ENCODE results near the gene TRIAP1. TPM values are rescaled to one million over a fixed set of nuclear protein-coding genes. Genes with fewer than 3 reads are reported as not detected.
"Not testable (repeated sequence)": the region's sequence is repeated elsewhere in the genome, so short reads cannot be mapped to it uniquely, and the experiment has no call there.

Gene TRIAP1
- polyA plus RNA-seq, 4 donors, result 28.0 to 48.6 (median 41.9) TPM

DNA sequence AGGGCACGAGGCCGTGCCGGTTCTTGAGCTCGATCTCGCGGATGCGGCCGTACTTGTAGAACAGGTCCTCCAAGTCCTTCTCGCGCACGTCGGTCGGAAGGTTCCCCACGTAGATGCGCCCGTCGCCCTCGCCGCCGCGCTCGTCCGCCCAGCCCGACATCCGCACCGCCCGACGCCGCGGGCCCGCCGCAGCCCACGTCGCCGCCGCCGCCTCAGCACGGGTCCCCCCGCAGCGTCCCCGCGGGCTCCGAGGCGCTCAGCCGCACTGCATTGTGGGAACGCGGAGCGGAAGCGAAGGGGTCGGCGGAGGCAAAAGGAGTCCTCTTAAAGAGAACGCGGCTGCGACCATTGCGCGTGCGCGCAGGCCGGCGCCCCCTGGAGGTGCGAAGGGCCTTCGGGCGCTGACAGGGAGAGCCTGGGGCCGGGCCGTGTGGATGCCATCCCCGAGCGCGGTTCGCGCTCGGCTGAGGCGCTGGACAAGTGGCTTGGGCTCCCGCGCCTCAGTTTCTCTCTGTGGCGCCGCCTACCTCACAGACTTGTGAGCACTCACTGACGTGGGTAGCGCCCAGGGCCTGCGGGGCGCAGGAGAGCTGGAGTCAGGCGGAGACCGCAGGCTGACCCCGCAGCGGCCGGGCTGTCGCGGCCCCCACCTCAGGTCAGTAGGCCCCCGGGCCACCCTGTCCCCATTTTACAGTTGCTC is 23.4 kb upstream of the TRIAP1 start, which contains the start of gene SRSF9:
Gene SRSF9 (minus strand): TSS at position 299 of the 700 bp plus-strand sequence. CDS start 139 bp downstream, at position 160.
- peak; percentile 90 to 93 (median 92) for DNase-seq (ENCODE audit: low read depth in 4 of 4, low spot score in 3 of 4)

GRCh38 chr12:120468821-120469449 is 22.8 kb upstream of the TRIAP1 start:
- DNase-seq (ENCODE audit: low read depth in 4 of 4, low spot score in 3 of 4), result no peak

DNA sequence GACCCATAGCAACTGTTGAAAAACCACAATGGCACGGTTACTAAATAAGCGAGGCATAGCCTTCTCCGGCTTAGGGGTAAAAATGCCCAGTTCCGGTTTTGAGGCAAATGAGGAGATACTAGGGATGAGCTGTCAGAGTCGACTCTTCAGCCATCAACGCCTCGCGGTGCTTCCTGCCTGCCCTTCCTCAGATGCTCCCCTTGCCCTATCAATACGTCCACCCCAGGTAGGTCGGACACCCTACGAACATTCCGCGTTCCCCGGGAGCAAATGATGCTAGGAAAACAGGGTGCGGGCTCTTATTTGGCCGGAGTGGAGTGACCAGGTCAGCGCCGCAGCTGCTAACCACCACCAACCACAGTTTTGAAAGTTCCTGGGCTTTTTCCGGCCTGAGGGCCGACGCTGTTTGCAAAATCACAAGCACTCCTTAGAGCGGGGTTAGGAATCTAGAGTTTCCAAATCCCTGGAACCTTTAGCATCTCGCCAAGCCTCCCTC is 22.2 kb upstream of the TRIAP1 start:
- DNase-seq (ENCODE audit: low read depth in 4 of 4, low spot score in 3 of 4), result no peak

GRCh38 chr12:120467439-120467838 is 21.3 kb upstream of the TRIAP1 start:
- DNase-seq (ENCODE audit: low read depth in 4 of 4, low spot score in 3 of 4), result no peak

DNA sequence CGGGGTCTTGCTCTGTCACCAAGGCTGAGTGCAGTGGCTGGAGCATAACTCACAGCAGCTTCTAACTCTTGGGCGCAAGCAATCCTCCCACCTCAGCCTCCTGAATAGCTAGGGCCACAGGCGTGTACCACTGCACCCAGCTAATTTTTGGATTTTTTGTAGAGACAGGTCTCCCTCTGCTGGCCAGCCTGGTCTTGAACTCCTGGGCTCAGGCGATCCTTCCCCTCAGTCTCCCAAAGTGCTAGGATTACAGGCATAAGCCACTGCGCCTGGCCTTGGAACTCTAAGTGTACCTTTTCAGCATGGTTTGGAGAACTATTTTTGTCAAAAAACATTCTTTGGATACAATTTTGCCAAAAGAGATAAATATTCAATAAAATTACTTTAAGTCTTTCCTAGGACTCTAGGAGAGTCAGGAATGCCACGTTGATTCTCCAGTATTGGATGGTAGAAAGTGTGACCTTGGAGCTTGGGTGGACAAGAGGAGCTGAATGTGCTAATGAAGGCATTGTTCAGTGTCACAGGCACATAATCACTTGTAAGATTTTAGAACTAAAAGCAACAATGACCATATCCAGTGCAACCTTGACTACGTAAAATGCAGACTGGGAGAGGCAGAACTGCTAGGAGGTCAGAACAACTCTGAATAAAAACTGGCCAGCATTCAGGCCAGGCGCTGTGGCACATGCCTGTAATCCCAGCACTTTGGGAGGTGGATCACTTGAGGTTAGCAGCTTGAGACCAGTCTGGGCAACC is 20.6 kb upstream of the TRIAP1 start:
- no peak for DNase-seq (ENCODE audit: low read depth in 4 of 4, low spot score in 3 of 4)

DNA sequence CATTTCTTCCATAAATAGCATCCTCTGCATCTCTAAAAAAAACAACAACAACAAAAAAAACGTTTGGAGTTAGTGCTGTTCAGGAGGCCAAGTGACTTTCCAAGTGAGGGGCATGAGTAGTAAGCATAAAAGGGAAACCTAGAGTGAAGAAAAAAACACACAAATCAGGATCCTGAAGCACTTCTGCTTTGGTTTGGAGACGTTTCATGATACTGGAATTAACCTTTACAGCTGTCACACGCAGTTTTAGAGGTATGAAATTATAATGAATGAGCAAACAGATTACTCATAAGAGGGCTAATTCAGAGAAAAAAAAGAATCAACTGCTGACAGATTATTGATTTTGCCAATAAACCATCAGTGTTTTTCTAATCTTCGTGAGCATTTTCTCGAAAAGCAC is 19.6 kb upstream of the TRIAP1 start:
- DNase-seq (ENCODE audit: low read depth in 4 of 4, low spot score in 3 of 4), result no peak

- no peak for DNase-seq (ENCODE audit: low read depth in 4 of 4, low spot score in 3 of 4)
Measured at GRCh38 chr12:120463712-120464111, 17.5 kb upstream of the TRIAP1 start.

DNA sequence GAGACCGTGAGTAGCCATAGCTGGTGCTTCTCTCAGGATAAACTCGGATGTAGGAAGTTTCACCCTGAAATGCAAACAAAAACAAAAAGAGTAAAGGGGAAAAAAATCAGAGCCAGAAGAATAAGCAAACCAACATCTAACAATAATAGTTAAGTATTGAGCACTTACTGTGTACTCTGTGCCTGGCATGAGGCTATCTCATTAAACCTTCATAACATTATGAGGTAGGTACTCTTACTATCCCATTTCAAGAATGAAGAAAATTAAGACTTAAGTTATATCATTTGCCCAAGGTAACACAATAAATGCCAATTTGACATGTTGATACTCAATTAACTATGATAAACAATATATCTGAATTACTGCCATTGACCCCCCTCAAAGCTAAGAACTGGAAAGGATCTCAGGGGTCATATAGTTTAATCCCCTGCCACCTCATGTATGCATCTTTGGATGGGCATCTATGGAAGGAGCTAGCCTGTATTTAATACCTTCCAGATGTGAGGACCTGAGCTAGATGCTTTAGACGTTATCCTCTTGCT is 16.0 kb upstream of the TRIAP1 start:
- DNase-seq (ENCODE audit: low read depth in 4 of 4, low spot score in 3 of 4), result no peak

- no peak for DNase-seq (ENCODE audit: low read depth in 4 of 4, low spot score in 3 of 4)
Measured at GRCh38 chr12:120460157-120460556, 14.0 kb upstream of the TRIAP1 start.

DNA sequence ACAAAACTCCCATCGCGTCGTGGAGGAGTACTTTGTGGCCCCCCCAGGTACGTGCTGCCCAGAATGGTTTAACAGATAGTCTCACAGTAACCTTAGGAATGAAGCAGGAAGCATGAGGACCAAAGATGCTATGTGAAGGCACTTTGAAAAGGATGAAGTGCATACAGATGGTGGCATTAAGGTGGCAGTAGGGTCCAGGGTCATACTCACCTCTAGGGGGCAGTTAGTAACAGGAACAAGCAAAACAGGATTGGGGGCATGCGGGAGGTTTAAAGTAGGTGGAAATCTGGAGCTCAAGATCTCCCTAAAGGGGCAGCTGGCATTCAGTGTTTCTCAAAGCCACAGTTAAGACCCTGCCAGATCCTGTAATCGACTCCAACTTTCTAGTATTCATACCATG is 10.9 kb upstream of the TRIAP1 start:
- DNase-seq (ENCODE audit: low read depth in 4 of 4, low spot score in 3 of 4), result no peak

GRCh38 chr12:120455302-120455701 is 9.1 kb upstream of the TRIAP1 start:
- no peak for DNase-seq (ENCODE audit: low read depth in 4 of 4, low spot score in 3 of 4)

- no peak for DNase-seq (ENCODE audit: low read depth in 4 of 4, low spot score in 3 of 4)
Measured at GRCh38 chr12:120453977-120454376, 7.8 kb upstream of the TRIAP1 start.

- no peak for DNase-seq (ENCODE audit: low read depth in 4 of 4, low spot score in 3 of 4)
Measured at GRCh38 chr12:120453060-120453750, 7.0 kb upstream of the TRIAP1 start.

GRCh38 chr12:120452524-120452923 is 6.3 kb upstream of the TRIAP1 start:
- not testable (repeated sequence) for DNase-seq (ENCODE audit: low read depth in 4 of 4, low spot score in 3 of 4)

GRCh38 chr12:120447992-120448391 is 1.8 kb upstream of the TRIAP1 start:
- DNase-seq (ENCODE audit: low read depth in 4 of 4, low spot score in 3 of 4), result no peak

- not testable (repeated sequence) for DNase-seq (ENCODE audit: low read depth in 4 of 4, low spot score in 3 of 4)
Measured at GRCh38 chr12:120446844-120447178, 627 bp upstream of the TRIAP1 start.

DNA sequence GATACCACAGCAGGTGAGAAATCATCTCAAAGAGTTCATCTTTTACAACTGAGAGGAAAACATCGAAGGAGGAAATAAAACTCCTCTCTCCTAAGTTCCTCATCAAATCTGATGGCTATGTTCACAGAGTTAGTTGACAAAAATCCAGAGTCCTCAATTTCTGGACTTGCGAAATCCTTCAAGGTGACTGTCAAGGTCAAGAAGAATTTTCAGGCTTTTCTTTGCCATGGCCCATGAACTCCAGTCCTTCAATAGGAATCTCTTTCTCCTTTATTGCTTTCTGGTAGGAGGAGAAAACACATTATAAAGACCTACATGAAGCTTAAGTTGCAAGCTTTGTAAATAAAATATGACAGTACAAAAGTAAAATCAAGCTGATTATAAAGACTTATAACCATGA is 1.5 kb downstream of the TRIAP1 start:
- DNase-seq (ENCODE audit: low read depth in 4 of 4, low spot score in 3 of 4), result no peak

DNA sequence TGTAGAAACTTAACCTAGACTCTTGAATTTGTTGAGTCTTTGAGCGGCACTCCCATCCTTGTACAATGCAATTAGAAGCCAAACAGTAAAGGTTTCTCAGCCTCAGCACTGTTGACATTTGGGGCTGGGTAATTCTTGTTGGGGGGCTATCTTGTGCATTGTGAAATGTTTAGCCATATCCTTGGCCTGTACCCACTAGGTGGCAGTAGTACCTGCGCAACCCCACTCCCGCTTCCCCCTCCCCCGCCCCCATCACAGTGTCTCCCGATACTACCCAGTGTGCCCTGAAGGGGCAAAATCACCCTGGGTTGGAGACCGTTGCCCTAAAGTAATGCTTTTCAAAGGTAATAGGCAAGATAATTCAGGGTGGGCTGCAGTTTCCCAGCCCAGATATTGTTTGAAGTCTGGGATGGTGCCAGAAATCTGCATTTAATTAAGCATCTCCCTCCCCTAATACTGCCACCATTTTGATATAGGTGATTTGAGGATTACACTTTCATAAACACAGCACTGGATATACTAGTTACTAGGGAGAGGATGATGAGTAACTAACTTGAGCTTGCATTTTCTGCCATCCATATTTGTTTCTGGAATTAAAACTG is 6.4 kb downstream of the TRIAP1 start:
- DNase-seq (ENCODE audit: low read depth in 4 of 4, low spot score in 3 of 4), result no peak

DNA sequence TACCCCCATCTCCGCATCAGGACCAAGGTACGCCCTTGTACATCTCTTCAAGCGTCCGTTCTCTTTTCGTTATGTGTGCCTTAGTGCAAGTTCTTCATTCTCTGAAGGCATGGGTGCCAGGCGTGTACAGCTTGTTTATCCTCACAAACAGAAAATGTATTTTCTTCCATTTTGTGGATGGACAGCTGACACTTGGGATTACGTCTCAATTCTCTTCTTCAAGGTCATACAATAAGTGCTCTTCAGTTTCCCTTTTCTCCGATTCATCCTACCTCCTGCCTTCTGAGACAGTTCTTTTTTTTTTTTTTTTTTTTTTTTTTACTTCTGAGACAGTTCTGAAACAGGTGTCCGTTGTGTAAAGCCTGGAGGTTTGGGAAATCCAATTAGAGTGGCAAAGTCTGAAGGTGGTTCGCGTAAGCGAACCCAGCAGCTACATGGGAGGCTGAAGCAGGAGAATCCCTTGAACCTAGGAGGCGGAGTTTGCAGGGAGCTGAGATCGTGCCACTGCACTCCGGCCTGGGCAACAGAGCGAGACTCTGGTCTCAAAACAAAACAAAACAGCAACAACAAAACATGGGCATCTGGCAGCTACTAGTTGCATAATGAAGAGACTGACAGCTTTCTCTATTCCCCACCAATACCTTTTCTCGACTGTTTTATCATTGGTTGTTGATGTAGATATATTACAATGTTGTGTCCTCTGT is 7.5 kb downstream of the TRIAP1 start:
- no peak for DNase-seq (ENCODE audit: low read depth in 4 of 4, low spot score in 3 of 4)

Data from left renal pelvis (tissue), 4 donors.